Lung (tissue), 12 donors: ENCODE data around the gene TMEM171. TPM values are rescaled to one million over a fixed set of nuclear protein-coding genes. Genes with fewer than 3 reads are reported as not detected.

Experiments
- ATAC-seq: fragments of 200-7000 bp; cut with Tn5 transposase; one replicate; pipeline ENCODE4 v1.9.1; 2020; ENCODE audit warnings: moderate number of reproducible peaks; ENCODE audit not compliant: insufficient read depth, low FRiP score
- DNase-seq, 3 donors: peaks; one replicate each; pipeline ENCODE4 v3.0.0-alpha.2; 2013 to 2017
- H3K27ac ChIP-seq, 2 donors: one replicate each; pipeline ENCODE4 v1.5.1; 2013; ENCODE audit warnings: mild to moderate bottlenecking in 2 of 2, moderate library complexity in 2 of 2, control low read depth in 1 of 2, inconsistent platforms in 1 of 2, low read depth in 1 of 2, low read length in 1 of 2
- H3K27me3 ChIP-seq, 3 donors: one replicate each; pipeline ENCODE4 v1.5.1; 2013; ENCODE audit warnings: low read length in 2 of 3; ENCODE audit not compliant: control insufficient read depth in 3 of 3, insufficient read depth in 3 of 3
- H3K36me3 ChIP-seq, 4 donors: one replicate each; pipeline ENCODE4 v1.5.1; 2013; ENCODE audit warnings: low read length in 4 of 4, mild to moderate bottlenecking in 1 of 4, moderate library complexity in 1 of 4; ENCODE audit not compliant: control insufficient read depth in 4 of 4, insufficient read depth in 4 of 4
- H3K4me1 ChIP-seq, 5 donors: one replicate each; pipeline ENCODE4 v1.5.1; 2013; ENCODE audit warnings: low read length in 5 of 5, mild to moderate bottlenecking in 2 of 5, moderate library complexity in 1 of 5; ENCODE audit not compliant: control insufficient read depth in 5 of 5, insufficient read depth in 5 of 5
- H3K4me3 ChIP-seq: one replicate; pipeline ENCODE4 v1.5.1; 2013; ENCODE audit warnings: mild to moderate bottlenecking, control low read depth, moderate library complexity
- H3K9ac ChIP-seq, 2 donors: one replicate each; pipeline ENCODE4 v1.5.1; 2013; ENCODE audit warnings: low read length in 2 of 2, control low read depth in 1 of 2; ENCODE audit not compliant: insufficient read depth in 1 of 2
- H3K9me3 ChIP-seq, 4 donors: one replicate each; pipeline ENCODE4 v1.5.1; 2013; ENCODE audit warnings: low read length in 3 of 4, mild to moderate bottlenecking in 1 of 4, moderate library complexity in 1 of 4; ENCODE audit not compliant: control insufficient read depth in 4 of 4, insufficient read depth in 3 of 4
- CTCF ChIP-seq: IDR thresholded peaks from 2 replicates; pipeline ENCODE4 v1.5.1; 2012; ENCODE audit warnings: mild to moderate bottlenecking; ENCODE audit errors: control extremely low read depth, extremely low read depth
- WGBS, 2 donors: extraction: QIAGEN DNeasy Blood & Tissue Kit; methylation state at CpG; one replicate each; pipeline ENCODE4 v1.1.7; 2013; 5-methylcytosine and 5-hydroxymethylcytosine counted together
- polyA plus RNA-seq, 2 donors: library from polyadenylated mRNA; stranded (reverse); fragments of 200-250 nt; gene quantifications; one replicate each; pipeline ENCODE4 v1.2.1, GENCODE V29; 2013
- total RNA-seq, 2 donors: library from RNA; depleted of rRNA in 1 of 2; stranded (reverse); fragments of >200 nt in 1 of 2; gene quantifications; one replicate each; pipeline ENCODE4 v1.2.1, GENCODE V29; 2014 to 2021
- donor health status: control.
- donor health status: control.
- donor health status: Bipolar disorder and iron deficiency.
- donor health status: healthy.
- donor health status: DM: yes; HTN: yes; CAD: no.

TMEM171 gene
- total and polyA plus RNA-seq, 4 donors = 0.16 to 0.86 (median 0.44) TPM

GRCh38 chr5:73149540-73149939 lies 29.2 kb downstream of the TMEM171 start:
- TF ChIP-seq CTCF = no peak
- Histone ChIP-seq H3K4me3 (no peak overlapping the region), H3K9me3 (peaks cover 0 to 2% (median 0%) of the 10 kb centered on the region in 4 donors), H3K4me1 (no peaks in the 10 kb centered on the region), H3K9ac (no peak overlapping the region), H3K27me3 (no peaks in the 10 kb centered on the region), H3K27ac (no peak overlapping the region), H3K36me3 (no peaks in the 10 kb centered on the region)
- 54 to 91% methylated on average over 3 of the region's 3 CpGs for WGBS, 2 donors
- DNase-seq (no peak), ATAC-seq (no peak)

- Histone ChIP-seq H3K9ac (no peak overlapping the region), H3K27ac (no peak overlapping the region), H3K4me3 (no peak overlapping the region), H3K4me1 (no peaks in the 10 kb centered on the region), H3K9me3 (no peaks in the 10 kb centered on the region), H3K27me3 (no peaks in the 10 kb centered on the region), H3K36me3 (no peaks in the 10 kb centered on the region)
- no peak for ATAC-seq
- no peak for DNase-seq
- TF ChIP-seq CTCF = no peak
- WGBS, 2 donors = 84 to 87% methylated on average over 7 of the region's 7 CpGs
These were observed 30.5 kb downstream of the TMEM171 start for GRCh38 chr5:73150876-73151275.

- Histone ChIP-seq H3K9ac (no peak overlapping the region), H3K36me3 (no peaks in the 10 kb centered on the region), H3K27ac (no peak overlapping the region), H3K27me3 (no peaks in the 10 kb centered on the region), H3K9me3 (no peaks in the 10 kb centered on the region), H3K4me1 (no peaks in the 10 kb centered on the region), H3K4me3 (no peak overlapping the region)
- ATAC-seq = no peak
- WGBS, 2 donors = 70 to 81% methylated on average over 5 of the region's 5 CpGs
- DNase-seq = no peak
- TF ChIP-seq CTCF = no peak
These were observed 31.5 kb downstream of the TMEM171 start for GRCh38 chr5:73151766-73152410.
